Hepatocyte (in vitro differentiated cells): ENCODE data around the gene PARP4.
"Not testable (repeated sequence)": the region's sequence is repeated elsewhere in the genome, so short reads cannot be mapped to it uniquely, and the experiment has no call there.

Source experiments
- CTCF ChIP-seq: fragments of 200-600 bp; sonication (generic); IDR thresholded peaks from 2 replicates; pipeline ENCODE4 v1.5.1; 2016; ENCODE audit warnings: antibody characterized with exemption, mild to moderate bottlenecking; ENCODE audit not compliant: poor library complexity
- EZH2 ChIP-seq: fragments of 200-600 bp; sonication (generic); IDR thresholded peaks from 2 replicates; pipeline ENCODE4 v1.6.1; 2016; ENCODE audit warnings: antibody characterized with exemption, mild to moderate bottlenecking, borderline replicate concordance

GRCh38 chr13:24472129-24472528 lies 40.4 kb downstream of the PARP4 start:
- not testable (repeated sequence) for TF ChIP-seq CTCF, EZH2
